SKM-1 treated with dmso at 0.1 percent for 144 hours (cell line): ENCODE data around the gene ARHGAP31.

ENCODE experiments used
- DNase-seq: peaks from one replicate; lab custom pipeline; 2025; ENCODE audit not compliant: unreplicated experiment; lab: John Stamatoyannopoulos, UW

The ARHGAP31 gene

GRCh38 chr3:119376758-119377157 lies 82.6 kb downstream of the ARHGAP31 start:
- no peak for DNase-seq

GRCh38 chr3:119378259-119378803 lies 84.1 kb downstream of the ARHGAP31 start:
- DNase-seq = no peak

- DNase-seq = no peak
Measured at GRCh38 chr3:119380697-119381096, 86.5 kb downstream of the ARHGAP31 start.

- no peak for DNase-seq
Measured at GRCh38 chr3:119382134-119382533, 88.0 kb downstream of the ARHGAP31 start.

- no peak for DNase-seq
Measured at GRCh38 chr3:119388577-119388976, 94.4 kb downstream of the ARHGAP31 start.

- DNase-seq = no peak
Measured at GRCh38 chr3:119395923-119396358, 101.8 kb downstream of the ARHGAP31 start.

- no peak for DNase-seq
Measured at GRCh38 chr3:119396870-119397269, 102.7 kb downstream of the ARHGAP31 start.

- no peak for DNase-seq
Measured at GRCh38 chr3:119400466-119400865, 106.3 kb downstream of the ARHGAP31 start.

GRCh38 chr3:119401069-119401468 lies 106.9 kb downstream of the ARHGAP31 start:
- DNase-seq = no peak

GRCh38 chr3:119401503-119402440 lies 107.6 kb downstream of the ARHGAP31 start:
- DNase-seq = no peak

GRCh38 chr3:119402791-119403190 lies 108.6 kb downstream of the ARHGAP31 start:
- DNase-seq = no peak

- no peak for DNase-seq
Measured at GRCh38 chr3:119403201-119403600, 109.0 kb downstream of the ARHGAP31 start.

GRCh38 chr3:119405315-119405714 lies 111.1 kb downstream of the ARHGAP31 start:
- DNase-seq = no peak

- no peak for DNase-seq
Measured at GRCh38 chr3:119408243-119408950, 114.2 kb downstream of the ARHGAP31 start.

- no peak for DNase-seq
Measured at GRCh38 chr3:119409844-119410243, 115.7 kb downstream of the ARHGAP31 start.

GRCh38 chr3:119413603-119414280 lies 119.6 kb downstream of the ARHGAP31 start:
- DNase-seq = no peak

- DNase-seq = no peak
Measured at GRCh38 chr3:119416873-119417272, 122.7 kb downstream of the ARHGAP31 start.

- DNase-seq = no peak
Measured at GRCh38 chr3:119417771-119418512, 123.8 kb downstream of the ARHGAP31 start.

GRCh38 chr3:119418641-119419040 lies 124.5 kb downstream of the ARHGAP31 start:
- DNase-seq = no peak

- DNase-seq = no peak
Measured at GRCh38 chr3:119420196-119420595, 126.0 kb downstream of the ARHGAP31 start.
